Transverse colon (tissue), 4 donors: Measurements from ENCODE around the gene ANKRD62. TPM values are rescaled to one million over a fixed set of nuclear protein-coding genes. Genes with fewer than 3 reads are reported as not detected.

Experiments used
- DNase-seq: peaks from one replicate; pipeline ENCODE4 v3.0.0-alpha.2; 2019
- H3K27ac ChIP-seq, 4 donors: fragments of 200-600 bp; sonication (generic); 2 replicates each; pipeline ENCODE4 v1.5.1; 2016 to 2018; ENCODE audit warnings: inconsistent platforms in 4 of 4
- H3K27me3 ChIP-seq: fragments of 200-600 bp; sonication (generic); 2 replicates; pipeline ENCODE4 v1.5.1; 2017; ENCODE audit warnings: inconsistent platforms
- H3K36me3 ChIP-seq, 4 donors: fragments of 200-600 bp; sonication (generic); 2 replicates each; pipeline ENCODE4 v1.5.1; 2017 to 2019; ENCODE audit warnings: inconsistent platforms in 4 of 4
- H3K4me1 ChIP-seq, 4 donors: fragments of 200-600 bp; sonication (generic); 2 replicates each; pipeline ENCODE4 v1.5.1; 2017 to 2020; ENCODE audit warnings: inconsistent platforms in 4 of 4
- H3K4me3 ChIP-seq, 4 donors: fragments of 200-600 bp; sonication (generic); 1 replicate in 1 of 4; 2 replicates in 3 of 4; pipeline versions ENCODE4 v1.5.1 to v1.6.1; 2017 to 2019; ENCODE audit warnings: inconsistent platforms in 4 of 4
- H3K9me3 ChIP-seq, 2 donors: fragments of 200-600 bp; sonication (generic); 2 replicates each; pipeline ENCODE4 v1.5.1; 2017 to 2019; ENCODE audit warnings: inconsistent platforms in 2 of 2
- EP300 ChIP-seq: sonication (generic); formaldehyde crosslinking; IDR thresholded peaks from one replicate; pipeline ENCODE4 v1.6.1; 2017; ENCODE audit warnings: antibody characterized with exemption, low read depth
- POLR2A ChIP-seq: fragments of 450-650 bp; IDR thresholded peaks from one replicate; pipeline ENCODE4 v1.6.1; 2016; ENCODE audit warnings: antibody characterized with exemption, mild to moderate bottlenecking, moderate library complexity
- POLR2AphosphoS5 ChIP-seq, 3 donors: sonication (generic); formaldehyde crosslinking; IDR thresholded peaks; one replicate each; pipeline ENCODE4 v1.6.1; 2016; ENCODE audit warnings: antibody characterized with exemption in 3 of 3
- WGBS, 2 donors: methylation state at CpG; one replicate each; pipeline ENCODE4 v1.1.5; 2018; ENCODE audit warnings: low coverage in 1 of 2; 5-methylcytosine and 5-hydroxymethylcytosine counted together
- in situ Hi-C, 4 donors: fragments of 200-750 bp; cut with MboI; loops; one replicate each; pipeline versions ENCODE4 v1.15.0 to v1.15.1; 2017; ENCODE audit warnings: low sequenced_read_pairs in 3 of 4, low pct_ligation_motif_present in 1 of 4, low pct_unique_long_range_greater_than_20kb in 1 of 4
- intact Hi-C: fragments of 100-400 bp; cut with DNase I; formaldehyde crosslinking; loops from one replicate; pipeline ENCODE4 v1.15.1; 2023; ENCODE audit warnings: low total_unique reads
- small RNA-seq, 4 donors: library from RNA; depleted of rRNA; stranded (forward); fragments of <200 nt; gene quantifications; one replicate each; pipeline ENCODE3, GENCODE V24; 2016
- total RNA-seq, 4 donors: library from RNA; depleted of rRNA; stranded (reverse); fragments of >200 nt; gene quantifications; one replicate each; pipeline ENCODE4 v1.1.0, GENCODE V29; 2016
- TF ChIP-seq, protein P1 (sequence below), 5 experiments: fragments of 200-600 bp in 3 of 5; fragments of 450-650 bp in 2 of 5; sonication (generic) in 3 of 5; IDR thresholded peaks; 1 replicate in 2 of 5; 2 replicates in 3 of 5; pipeline ENCODE4 v1.5.1; 2016 to 2017; ENCODE audit warnings: antibody characterized with exemption in 5 of 5, inconsistent platforms in 3 of 5, mild to moderate bottlenecking in 2 of 5, moderate library complexity in 1 of 5

The ANKRD62 gene
- total RNA-seq, 4 donors from 2014 or later = 0.20 to 1.4 (median 0.32) TPM; not detected in 1

DNA sequence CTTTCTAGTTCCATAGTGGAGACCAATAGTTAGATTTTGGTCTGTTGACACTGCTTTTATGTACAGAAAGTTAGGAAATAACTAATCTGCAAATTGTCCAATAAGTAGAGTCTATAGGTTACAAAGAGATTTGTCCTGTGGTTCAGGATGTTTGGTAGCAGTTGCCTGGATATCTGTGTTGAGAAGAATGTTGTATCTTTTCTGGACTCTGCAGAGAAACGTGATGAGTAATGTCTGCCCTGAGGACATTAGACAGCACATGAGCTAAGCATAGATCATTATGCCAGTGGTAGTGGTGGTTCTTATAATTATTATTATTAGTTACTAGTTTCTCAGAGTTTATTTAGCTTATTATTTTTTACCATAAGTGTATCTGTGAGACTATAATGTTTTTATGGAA lies 65.8 kb downstream of the ANKRD62 start:
- TF ChIP-seq EP300 = no peak
- TF ChIP-seq, protein P1, sequence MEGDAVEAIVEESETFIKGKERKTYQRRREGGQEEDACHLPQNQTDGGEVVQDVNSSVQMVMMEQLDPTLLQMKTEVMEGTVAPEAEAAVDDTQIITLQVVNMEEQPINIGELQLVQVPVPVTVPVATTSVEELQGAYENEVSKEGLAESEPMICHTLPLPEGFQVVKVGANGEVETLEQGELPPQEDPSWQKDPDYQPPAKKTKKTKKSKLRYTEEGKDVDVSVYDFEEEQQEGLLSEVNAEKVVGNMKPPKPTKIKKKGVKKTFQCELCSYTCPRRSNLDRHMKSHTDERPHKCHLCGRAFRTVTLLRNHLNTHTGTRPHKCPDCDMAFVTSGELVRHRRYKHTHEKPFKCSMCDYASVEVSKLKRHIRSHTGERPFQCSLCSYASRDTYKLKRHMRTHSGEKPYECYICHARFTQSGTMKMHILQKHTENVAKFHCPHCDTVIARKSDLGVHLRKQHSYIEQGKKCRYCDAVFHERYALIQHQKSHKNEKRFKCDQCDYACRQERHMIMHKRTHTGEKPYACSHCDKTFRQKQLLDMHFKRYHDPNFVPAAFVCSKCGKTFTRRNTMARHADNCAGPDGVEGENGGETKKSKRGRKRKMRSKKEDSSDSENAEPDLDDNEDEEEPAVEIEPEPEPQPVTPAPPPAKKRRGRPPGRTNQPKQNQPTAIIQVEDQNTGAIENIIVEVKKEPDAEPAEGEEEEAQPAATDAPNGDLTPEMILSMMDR (IDR thresholded peaks at IDR 0.05) = no peak
- TF ChIP-seq POLR2AphosphoS5 (IDR thresholded peaks at IDR 0.05) = no peak
- no peak for TF ChIP-seq POLR2A
- DNase-seq = no peak
- no peaks in the 10 kb centered on the region for H3K9me3 ChIP-seq
- 27 to 56% methylated on average over 1 of the region's 1 CpG for WGBS, 2 donors
- no peaks in the 10 kb centered on the region for H3K36me3 ChIP-seq
- no peaks in the 10 kb centered on the region for H3K4me1 ChIP-seq
- no peaks in the 10 kb centered on the region for H3K27me3 ChIP-seq
- in situ Hi-C loops (no loop called here), intact Hi-C loops (no loop called here)
- no peak overlapping the region for H3K4me3 ChIP-seq
- H3K27ac ChIP-seq = no peak overlapping the region

- Histone ChIP-seq H3K27ac (no peak overlapping the region), H3K4me1 (no peaks in the 10 kb centered on the region), H3K27me3 (no peaks in the 10 kb centered on the region), H3K4me3 (no peak overlapping the region), H3K36me3 (no peaks in the 10 kb centered on the region), H3K9me3 (no peaks in the 10 kb centered on the region)
- intact Hi-C loops (no loop called here), in situ Hi-C loops (no loop called here)
- no peak for DNase-seq
- no peak for TF ChIP-seq POLR2AphosphoS5 (IDR thresholded peaks at IDR 0.05)
- no peak for TF ChIP-seq EP300
- TF ChIP-seq, protein P1 (IDR thresholded peaks at IDR 0.05) = no peak
- no peak for TF ChIP-seq POLR2A
Observed at GRCh38 chr18:12162786-12163185, 69.1 kb downstream of the ANKRD62 start.

- H3K27me3 ChIP-seq = no peaks in the 10 kb centered on the region
- TF ChIP-seq POLR2AphosphoS5 (IDR thresholded peaks at IDR 0.05) = no peak
- TF ChIP-seq, protein P1 (IDR thresholded peaks at IDR 0.05) = no peak
- TF ChIP-seq EP300 = no peak
- TF ChIP-seq POLR2A = no peak
- H3K27ac ChIP-seq = no peak overlapping the region
- intact Hi-C loops (no loop called here), in situ Hi-C loops (no loop called here)
- H3K4me1 ChIP-seq = no peaks in the 10 kb centered on the region
- 89 to 93% methylated on average over 2 of the region's 2 CpGs for WGBS, 2 donors
- no peak overlapping the region for H3K4me3 ChIP-seq
- H3K36me3 ChIP-seq = no peaks in the 10 kb centered on the region
- no peak for DNase-seq
- no peaks in the 10 kb centered on the region for H3K9me3 ChIP-seq
Observed at GRCh38 chr18:12165038-12165768, 71.6 kb downstream of the ANKRD62 start.

Small RNAs within 50 kb of the gene (small RNA-seq; reads per million reads assigned to genes)
- gene RNU6-324P = 0 reads per million in 4 donors

Other genes with a start within 250 kb of the ANKRD62 start
- 10 to 100 TPM; 39.0 to 82.1 (median 62.2) TPM for gene CHMP1B, start 242.4 kb upstream of the ANKRD62 start, total RNA-seq
- gene MPPE1, start 185.5 kb upstream of the ANKRD62 start, total RNA-seq = 10 to 100 TPM; 24.7 to 83.4 (median 55.8) TPM
- gene IMPA2, start 112.3 kb upstream of the ANKRD62 start, total RNA-seq = 100 to 1,000 TPM in 1 of 4 donors, 10 to 100 TPM in 3; 50.1 to 290 (median 84.6) TPM
- gene CIDEA, start 160.5 kb downstream of the ANKRD62 start, total RNA-seq = 1 to 10 TPM in 2 of 4 donors, under 1 TPM in 1, not detected in 1; 0.68 to 3.8 (median 3.7) TPM
- 100 to 1,000 TPM in 2 of 4 donors, 10 to 100 TPM in 2; 61.0 to 164 (median 108) TPM for gene TUBB6, start 214.4 kb downstream of the ANKRD62 start, total RNA-seq